Endothelial cell of hepatic sinusoid (primary cell): ENCODE data around the gene IGFLR1.

ENCODE experiments used
- in situ Hi-C: cut with HindIII; loops from 2 replicates; pipeline ENCODE4 v1.10.0; 2017; ENCODE audit warnings: low sequenced_read_pairs

The IGFLR1 gene

GRCh38 chr19:35739275-35740107, 2.8 kb downstream of the IGFLR1 start:
- in situ Hi-C loops: loop anchor here (10.0 kb wide), 1 partner anchor 95 kb away; no protein-coding TSS in a partner anchor

- in situ Hi-C loops: loop anchor here (10.0 kb wide), 1 partner anchor 96 kb away; no protein-coding TSS in a partner anchor
Observed at GRCh38 chr19:35738887-35739229, 3.4 kb downstream of the IGFLR1 start.

- in situ Hi-C loops: loop anchor here (10.0 kb wide), 1 partner anchor 97 kb away; no protein-coding TSS in a partner anchor
Observed at GRCh38 chr19:35738021-35738886, 4.0 kb downstream of the IGFLR1 start.

GRCh38 chr19:35736913-35737886, 5.1 kb downstream of the IGFLR1 start:
- in situ Hi-C loops: loop anchor here (10.0 kb wide), 1 partner anchor 98 kb away; no protein-coding TSS in a partner anchor

- in situ Hi-C loops: loop anchor here (10.0 kb wide), 1 partner anchor 100 kb away; no protein-coding TSS in a partner anchor
Observed at GRCh38 chr19:35734889-35735288, 7.4 kb downstream of the IGFLR1 start.

GRCh38 chr19:35734273-35734672, 8.0 kb downstream of the IGFLR1 start:
- in situ Hi-C loops: loop anchor here (10.0 kb wide), 1 partner anchor 101 kb away; no protein-coding TSS in a partner anchor

GRCh38 chr19:35733180-35734125, 8.8 kb downstream of the IGFLR1 start:
- in situ Hi-C loops: loop anchor here (10.0 kb wide), 1 partner anchor 101 kb away; no protein-coding TSS in a partner anchor

- in situ Hi-C loops: loop anchor here (10.0 kb wide), 1 partner anchor 102 kb away; no protein-coding TSS in a partner anchor
Observed at GRCh38 chr19:35732540-35733179, 9.6 kb downstream of the IGFLR1 start.

- in situ Hi-C loops: loop anchor here (10.0 kb wide), 1 partner anchor 103 kb away; no protein-coding TSS in a partner anchor
Observed at GRCh38 chr19:35731779-35732405, 10.4 kb downstream of the IGFLR1 start.

GRCh38 chr19:35731353-35731752, 10.9 kb downstream of the IGFLR1 start:
- in situ Hi-C loops: loop anchor here (10.0 kb wide), 1 partner anchor 103 kb away; no protein-coding TSS in a partner anchor

GRCh38 chr19:35730326-35730725, 11.9 kb downstream of the IGFLR1 start:
- in situ Hi-C loops: loop anchor here (10.0 kb wide), 1 partner anchor 104 kb away; no protein-coding TSS in a partner anchor

GRCh38 chr19:35729763-35730162, 12.5 kb downstream of the IGFLR1 start:
- in situ Hi-C loops: loop anchor here (10.0 kb wide), 1 partner anchor 105 kb away; no protein-coding TSS in a partner anchor

- in situ Hi-C loops: no loop called here
Observed at GRCh38 chr19:35729021-35729420, 13.2 kb downstream of the IGFLR1 start.

- in situ Hi-C loops: no loop called here
Observed at GRCh38 chr19:35727956-35728706, 14.1 kb downstream of the IGFLR1 start.

- in situ Hi-C loops: no loop called here
Observed at GRCh38 chr19:35727053-35727955, 14.9 kb downstream of the IGFLR1 start.
